D341Med (cell line): ENCODE results near the gene TCF23.

Source experiments
- DNase-seq: peaks from one replicate; pipeline ENCODE4 v3.0.0; 2012; ENCODE audit warnings: low spot score

Gene TCF23

DNA sequence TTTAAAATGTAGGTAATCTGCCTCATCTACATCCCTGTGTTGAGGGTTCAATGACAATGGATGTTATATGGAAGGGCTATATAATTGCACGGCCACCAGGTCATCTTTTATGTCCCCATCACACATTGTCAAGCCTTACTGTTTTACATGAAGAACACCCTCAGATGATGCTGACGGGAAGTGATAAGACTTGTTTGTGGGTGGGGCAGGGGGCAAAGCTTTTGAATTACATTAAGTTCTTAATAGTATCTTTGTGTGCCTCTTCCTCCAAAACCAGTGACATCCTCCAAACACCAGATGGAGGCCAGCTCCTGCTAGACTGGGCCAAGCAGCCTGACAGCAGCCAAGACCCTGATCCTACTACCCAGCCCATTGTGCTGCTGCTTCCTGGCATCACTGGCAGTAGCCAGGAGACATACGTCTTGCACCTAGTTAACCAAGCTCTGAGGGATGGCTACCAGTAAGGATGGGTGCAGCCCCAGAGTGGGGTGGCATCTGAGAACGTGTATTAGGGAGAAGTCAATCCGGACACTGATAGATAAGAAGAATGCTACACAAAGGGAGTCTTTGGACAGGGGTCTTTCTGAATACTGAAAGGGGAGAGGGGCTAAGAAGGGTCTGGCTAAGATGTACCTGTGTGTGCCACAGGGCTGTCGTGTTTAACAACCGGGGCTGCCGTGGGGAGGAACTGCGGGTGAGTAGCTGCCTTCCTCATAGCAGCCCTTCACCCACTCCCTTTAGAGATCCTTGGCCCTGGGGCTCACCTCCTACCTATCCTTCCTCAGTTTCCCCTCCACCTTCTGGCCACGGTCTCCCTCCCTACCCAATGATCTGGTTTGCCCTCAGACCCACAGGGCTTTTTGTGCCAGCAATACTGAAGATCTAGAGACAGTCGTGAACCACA is 19.9 kb upstream of the TCF23 start:
- no peak for DNase-seq

DNA sequence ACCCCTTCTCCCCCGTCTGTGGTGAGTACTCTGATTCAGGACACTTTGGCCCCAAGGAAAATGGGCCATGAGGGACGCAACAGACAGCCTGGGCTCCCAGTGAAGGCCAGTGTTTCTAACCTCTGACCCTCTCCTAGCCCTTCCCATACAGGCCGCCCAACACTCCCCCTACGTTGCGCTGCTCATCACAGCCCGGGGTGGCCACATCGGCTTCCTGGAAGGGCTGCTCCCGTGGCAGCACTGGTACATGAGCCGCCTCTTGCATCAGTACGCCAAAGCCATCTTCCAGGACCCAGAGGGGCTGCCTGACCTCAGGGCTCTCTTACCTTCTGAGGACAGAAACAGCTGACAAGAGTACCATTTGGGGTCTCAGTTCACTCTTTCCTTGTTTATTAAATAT is 18.4 kb upstream of the TCF23 start:
- no peak for DNase-seq

DNA sequence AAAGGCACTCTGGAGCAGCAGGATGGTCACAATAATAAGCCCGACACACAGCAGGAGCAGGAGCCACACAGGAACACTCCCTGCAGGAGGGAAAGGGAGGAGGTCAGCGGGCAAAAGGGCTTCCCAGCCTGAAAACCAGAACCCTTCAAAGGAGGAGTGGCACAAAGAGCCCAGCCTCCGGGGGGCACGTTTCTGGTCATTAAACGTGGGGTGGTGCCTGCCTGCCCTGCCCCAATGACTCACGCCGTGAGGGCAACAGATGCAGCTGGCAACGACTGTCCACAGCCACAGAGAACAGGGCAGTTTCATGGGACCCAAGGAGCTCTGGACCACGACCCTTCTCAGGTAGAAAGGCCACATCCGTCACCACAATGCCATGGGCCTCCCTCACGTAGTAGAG is 17.4 kb upstream of the TCF23 start:
- DNase-seq: no peak

DNA sequence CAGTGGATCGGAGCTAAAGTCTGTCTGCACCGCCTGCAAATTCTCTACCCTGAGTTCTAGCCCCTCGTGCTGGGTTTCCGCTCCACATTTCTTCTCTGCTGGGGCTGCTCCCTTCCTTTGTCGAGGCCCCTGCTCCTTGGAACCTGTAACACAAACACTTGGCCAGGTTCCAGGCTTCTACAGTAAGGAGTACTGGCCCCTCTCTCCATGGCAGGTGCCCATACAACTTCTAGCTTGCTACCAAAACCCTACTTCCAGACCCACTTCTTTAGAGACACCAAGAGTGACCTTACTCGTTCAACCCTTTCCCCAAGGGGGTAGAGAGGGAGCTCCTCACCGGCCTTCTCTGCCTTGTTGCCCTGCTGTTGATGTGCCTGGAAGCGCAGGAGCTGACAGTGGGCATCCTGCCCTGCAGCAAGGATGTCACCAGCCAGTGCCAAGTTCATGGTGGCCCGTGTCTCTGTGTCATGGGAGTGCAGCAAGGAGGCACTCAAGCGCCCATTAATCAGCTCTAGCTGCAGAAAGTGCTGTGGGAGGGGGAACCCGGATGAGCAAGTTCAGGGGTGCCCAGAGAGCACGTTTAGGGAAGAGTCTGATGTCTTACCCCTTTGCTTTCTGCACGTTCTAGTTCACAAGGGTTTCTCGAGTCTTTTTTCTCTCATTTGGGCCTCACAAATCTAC is 15.5 kb upstream of the TCF23 start:
- no peak for DNase-seq

DNA sequence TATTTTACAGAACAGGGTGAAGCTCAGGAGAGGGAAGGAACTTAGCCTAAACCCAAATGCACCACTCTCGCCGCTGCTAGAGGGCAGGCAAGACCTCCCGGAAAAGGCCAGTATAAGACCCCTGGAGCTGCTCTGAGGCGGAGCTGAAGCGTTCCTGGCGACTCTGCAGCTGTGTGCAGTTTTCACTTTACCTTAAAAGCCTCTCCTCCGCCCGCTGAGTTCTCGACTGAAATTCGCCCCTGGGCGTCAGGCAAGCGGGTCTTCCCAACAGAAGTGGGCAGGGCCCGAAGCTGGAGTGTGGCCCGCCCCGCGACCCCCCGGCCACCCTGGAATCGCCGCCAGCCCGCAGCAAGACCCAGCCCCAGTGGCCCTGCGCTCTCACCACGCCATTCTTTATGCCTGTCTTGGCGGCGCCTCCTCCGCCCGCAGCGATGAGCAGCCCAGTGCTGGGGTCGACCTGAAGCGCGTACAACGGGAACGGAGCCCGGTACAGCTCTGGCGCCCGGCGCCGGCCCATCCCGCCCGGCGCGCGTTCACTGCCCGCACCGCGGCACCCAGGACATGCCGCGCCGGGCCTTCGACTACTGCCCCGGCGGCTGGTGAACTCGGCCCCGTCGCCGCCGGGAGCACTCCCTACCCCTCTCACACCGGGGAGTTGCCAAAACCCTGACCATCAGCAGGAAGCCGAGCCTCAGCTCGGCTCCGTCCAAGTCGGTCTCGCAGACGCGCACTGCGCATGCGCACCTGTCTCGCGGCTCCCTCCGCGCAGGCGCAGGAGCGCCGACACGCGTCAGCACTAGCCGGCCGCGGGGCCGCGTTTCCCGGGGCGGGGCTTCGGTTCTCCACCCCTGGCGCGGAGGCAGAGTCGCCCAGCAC is 14.7 kb upstream of the TCF23 start, which contains the start of gene PREB:
TSS of gene PREB (minus strand) at position 732 of the 876 bp plus-strand sequence. CDS start at position 517, 215 bp downstream.
- peak; percentile 99 for DNase-seq

DNA sequence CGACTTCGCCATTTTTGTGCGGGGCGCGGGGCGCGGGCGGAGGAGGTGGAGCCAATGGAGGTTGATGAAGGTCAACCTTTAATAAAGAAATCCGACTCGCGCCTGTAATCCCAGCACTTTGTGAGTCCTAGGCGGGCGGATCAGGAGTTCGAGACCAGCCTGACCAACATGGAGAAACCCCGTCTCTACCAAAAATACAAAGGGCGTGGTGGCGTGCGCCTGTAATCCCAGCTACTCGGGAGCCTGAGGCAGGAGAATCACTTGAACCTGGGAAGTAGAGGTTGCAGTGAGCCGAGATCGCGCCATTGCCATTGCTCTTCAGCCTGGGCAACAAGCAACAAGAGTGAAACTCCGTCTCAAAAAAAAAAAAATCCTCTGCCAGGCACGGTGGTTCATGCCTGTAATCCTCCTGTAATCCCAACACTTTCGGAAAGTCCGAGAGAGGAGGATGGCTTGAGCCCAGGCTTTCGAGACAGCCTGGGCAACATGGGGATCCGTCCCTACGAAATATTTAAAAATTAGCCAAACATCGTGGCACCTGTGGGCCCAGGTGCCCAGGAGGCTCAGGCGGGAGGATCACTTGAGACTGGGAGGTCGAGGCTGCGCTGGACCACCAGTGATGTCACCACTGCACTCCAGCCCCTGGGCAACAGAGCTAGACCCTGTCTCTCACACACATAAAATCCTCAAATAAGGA is 13.9 kb upstream of the TCF23 start:
- peak; percentile 1 for DNase-seq

DNA sequence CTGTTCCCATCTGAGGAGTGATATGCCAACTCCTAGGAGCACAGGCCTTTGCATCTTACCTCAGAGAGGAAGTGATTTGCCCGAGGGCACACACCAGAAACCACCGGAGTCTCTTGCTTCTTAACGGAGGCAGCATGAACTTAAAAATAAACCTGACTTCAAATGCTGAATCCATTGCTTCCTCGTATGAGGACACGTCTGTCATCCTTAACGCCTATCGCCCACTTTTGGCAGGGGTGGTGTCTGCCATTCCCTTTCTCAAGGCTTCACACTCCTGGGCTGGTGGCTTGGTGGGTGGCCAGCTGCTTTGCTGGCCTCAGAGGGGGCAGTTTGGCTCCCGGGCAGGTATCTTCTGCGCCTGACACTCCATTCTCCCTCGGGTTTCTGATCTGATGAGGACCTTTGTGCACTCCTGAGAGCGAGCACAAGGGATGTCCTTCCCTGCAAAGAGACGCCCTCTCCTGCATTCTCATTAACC is 13.3 kb upstream of the TCF23 start:
- peak; percentile 6 for DNase-seq

DNA sequence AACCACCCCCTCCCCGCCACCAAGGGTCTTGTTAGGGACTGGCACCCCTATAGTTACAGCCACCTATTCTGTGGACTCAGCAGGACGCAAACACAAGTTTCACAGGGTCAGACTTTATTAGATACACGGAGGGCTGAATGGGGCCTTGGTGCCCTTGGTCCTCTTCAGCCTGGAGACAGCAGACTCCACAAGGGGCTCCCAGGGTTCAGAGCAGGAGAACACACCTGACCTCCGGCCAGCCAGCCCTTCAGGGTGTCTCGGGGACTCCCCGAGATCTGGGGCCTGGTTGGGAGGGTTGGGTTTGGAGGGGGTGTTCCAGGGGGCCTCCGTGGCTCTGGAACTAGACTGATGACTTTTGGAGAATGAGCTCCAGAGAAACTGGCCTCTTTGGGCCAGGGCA is 12.1 kb upstream of the TCF23 start:
- no peak for DNase-seq

DNA sequence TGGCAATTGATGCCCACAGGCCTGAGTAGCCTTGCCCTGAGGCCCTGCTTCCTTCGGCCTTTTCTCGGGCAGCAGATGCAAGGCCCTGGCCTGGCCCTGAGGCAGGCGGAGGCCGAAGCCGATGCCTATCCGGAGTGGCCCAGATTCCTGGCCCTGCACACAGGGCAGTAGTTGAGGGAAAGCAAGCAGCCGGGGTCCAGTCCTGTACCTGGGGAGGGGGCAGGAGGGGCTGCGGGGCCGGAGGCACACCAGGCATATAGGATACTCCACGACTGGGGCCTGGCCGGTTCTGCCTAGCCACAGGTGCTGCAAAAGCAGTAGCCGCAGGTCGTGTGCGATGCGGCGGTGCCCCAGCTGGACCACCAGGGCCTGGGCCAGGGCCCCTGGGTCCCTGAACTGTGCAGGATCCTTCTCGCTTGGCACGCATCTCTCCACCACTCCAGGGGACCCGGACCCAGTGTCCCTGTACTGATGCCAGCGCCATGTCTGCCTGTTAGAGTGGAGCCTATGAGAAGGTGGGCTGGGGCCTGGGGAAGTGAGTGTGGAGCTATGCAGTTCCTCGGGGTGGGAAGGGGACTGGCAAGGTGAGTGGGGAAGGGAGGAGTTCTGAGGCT is 11.4 kb upstream of the TCF23 start:
- no peak for DNase-seq

DNA sequence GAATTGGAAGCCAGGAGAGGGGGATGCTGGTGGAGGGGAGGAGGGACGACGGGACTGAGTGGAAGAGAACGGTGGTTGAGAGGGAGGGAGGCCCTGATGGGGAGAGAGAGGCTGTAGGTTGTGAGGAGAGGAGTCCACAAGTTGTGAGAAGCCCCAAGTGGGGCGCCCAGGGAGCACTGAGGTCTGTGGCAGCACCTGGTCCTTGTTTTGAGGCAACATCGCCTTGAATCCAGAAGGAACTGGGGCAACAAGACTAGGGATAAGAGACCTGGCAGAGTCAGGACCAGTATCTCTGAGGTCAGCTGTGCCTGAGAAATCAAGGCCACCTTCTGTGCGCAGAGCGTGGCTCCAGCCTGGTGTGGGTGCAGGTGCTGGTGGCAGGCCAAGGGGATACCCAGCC is 10.7 kb upstream of the TCF23 start:
- DNase-seq: no peak

DNA sequence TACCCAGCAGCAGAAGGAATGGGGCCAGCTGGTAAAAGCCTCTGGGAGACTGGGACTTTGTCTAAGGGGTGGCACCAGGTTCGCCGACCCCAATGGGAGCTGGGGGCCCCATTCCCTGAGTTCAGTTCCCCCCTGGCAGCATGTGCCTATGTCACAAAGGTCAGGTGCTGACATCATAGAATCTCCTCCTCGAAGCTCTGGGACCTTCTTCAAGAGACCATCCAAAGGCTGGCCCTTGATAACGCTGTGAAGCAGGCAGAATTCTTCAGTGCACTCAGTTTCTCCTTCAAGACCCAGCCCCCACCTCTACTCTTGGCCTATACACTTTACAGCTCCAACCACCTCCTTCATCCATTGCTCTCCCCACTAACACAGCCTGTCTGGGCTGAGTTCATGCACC is 9.5 kb upstream of the TCF23 start, which contains the start of gene PRR30:
TSS of gene PRR30 (minus strand) at position 101 of the 400 bp plus-strand sequence. CDS start 1,081 bp downstream, outside the sequence.
- no peak for DNase-seq

DNA sequence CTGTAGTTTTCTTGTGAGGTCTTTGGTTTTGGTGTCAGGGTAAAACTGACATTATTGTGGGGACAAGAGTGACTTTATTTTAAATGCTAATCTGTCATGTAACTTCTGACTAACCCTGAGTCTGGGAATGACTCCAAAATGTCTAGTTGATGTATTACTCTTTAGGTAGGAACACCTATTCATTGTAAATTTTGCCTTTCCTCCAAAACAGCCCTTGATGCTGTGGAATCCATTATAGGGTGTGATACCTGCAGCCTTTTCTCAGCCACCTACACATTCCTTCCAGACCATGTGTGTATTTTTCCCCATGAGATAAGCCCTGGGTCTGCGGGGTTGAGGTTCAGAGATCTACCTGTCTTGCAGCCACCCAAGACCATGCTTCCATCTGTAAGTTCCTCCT is 5.5 kb upstream of the TCF23 start:
- DNase-seq: no peak

DNA sequence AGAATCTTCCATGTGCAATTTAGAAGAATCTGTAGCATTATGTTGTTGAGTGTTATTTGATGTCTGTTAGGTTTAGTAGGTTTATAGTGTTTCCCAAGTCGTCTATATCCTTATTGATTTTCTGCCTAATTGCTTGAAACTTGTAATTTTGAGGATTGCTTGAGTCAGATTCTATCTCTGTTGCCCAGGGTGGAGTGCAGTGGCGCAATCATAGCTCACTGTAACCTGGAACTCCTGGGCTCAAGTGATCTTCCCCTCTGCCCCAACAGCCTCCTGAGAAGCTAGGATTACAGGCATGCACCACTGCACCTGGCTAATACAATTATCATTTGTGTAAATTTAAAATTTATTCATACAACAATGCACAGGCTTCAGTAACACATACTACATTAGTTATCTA is 3.1 kb upstream of the TCF23 start:
- DNase-seq: no peak

DNA sequence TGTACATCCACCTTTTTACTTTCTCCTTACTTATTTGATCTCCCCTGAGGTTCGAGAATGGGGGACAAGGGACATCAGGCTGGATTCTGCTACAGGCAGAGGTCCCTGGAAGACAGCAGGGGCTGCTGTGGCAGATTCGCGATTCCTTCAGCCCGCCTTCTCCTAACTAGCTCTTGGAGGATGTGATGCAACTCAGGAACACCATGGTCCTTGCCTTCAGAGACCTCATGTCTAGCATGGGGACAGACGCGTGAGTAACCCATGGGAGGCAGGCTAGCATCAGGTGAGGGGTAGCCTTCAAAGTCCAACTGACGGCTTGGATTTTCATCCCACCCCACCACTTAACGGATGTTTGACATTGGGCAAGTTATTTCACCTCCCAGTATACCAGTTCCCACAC is 869 bp upstream of the TCF23 start:
- no peak for DNase-seq

DNA sequence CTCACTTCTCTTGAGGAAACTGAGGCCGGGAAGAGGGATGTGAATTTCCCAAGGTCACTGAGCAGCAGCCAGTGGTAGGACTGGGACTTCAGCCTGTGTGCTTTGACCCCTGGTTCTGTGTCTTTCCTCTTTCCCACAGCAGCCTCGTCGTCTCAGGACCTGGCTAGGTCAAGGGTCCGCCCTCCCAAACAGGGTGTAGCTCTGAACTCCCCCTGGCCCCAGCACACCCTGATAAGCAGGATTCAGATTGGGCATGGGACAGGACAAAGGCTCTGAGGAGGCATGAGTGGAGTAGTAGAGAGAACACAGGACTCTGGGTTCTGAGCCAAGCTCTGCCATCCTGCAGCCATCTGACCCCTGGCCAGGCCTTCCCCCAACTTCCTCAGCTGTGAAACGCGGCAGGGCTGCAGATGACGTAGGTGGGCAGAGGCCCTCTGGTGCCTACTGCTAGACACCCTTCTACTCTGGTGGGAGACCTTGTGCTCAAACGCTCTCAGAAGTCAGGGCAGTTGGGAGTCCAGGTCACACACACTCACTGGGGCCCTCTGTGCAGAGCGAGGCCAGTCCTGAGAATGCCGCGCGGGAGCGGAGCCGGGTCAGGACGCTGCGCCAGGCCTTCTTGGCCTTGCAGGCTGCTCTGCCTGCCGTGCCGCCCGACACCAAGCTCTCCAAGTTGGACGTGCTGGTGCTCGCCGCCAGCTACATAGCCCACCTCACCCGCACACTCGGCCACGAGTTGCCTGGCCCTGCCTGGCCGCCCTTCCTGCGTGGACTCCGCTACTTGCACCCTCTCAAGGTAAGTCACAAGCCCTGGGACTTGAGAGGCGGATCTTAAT is 984 bp downstream of the TCF23 start:
- no peak for DNase-seq

DNA sequence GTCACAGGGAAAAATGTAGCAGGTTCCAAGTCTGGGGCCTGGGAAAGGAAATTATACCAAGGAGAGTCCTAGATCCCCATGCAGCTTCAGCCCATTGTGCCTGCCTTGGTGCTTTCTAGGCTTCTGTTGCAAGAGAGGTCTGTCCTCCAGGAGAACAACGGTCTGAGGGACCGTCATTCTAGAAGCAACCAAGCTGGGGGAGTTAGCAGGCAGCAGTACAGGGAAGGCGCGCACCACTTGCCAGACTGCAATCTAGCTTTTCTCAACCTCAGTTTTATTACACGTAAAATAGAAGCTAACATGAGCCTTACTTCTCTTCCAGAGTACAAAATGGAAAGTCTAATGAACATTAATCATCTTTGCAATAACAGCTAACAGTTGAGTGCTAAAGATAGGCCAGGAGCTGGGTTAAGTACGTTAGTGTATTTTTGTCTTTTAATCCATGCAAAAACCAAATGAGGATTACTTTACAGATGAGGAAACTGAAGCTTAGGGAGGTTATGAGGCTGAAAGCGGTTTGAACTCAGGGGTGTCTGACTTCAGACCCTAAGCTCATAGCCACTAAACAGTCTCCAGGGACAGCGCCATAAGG is 1.9 kb downstream of the TCF23 start:
- DNase-seq: no peak

DNA sequence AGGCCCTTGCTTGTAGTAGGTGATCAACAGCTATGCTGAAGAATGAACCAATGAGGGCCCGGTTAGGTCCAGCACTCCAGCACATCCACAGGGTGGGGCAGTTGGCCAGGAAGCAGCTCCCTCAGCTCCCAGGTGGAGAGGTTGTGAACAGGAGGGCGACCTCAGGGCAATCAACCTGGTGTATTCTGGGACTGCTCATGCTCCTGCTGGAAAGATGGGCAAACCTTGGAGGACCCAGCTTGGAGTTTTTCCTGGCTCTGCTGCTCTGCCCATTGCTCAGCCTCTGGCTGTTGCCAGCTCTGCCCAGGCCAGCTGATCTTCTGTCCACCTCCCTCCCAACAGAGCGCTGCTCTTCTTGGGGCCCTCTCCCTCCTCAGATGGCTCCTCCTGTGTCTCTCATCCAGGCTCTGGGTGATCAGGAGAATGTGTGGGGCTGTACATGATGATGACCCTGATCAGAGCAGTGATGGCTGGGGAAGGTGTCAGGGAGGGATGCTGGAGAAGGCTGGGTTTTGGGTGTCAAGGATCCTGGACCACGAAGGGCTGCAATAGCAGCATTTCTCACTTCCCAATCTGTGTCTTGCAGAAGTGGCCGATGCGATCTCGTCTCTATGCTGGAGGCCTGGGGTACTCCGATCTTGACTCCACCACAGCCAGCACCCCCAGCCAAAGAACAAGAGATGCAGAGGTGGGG is 3.4 kb downstream of the TCF23 start:
- no peak for DNase-seq

DNA sequence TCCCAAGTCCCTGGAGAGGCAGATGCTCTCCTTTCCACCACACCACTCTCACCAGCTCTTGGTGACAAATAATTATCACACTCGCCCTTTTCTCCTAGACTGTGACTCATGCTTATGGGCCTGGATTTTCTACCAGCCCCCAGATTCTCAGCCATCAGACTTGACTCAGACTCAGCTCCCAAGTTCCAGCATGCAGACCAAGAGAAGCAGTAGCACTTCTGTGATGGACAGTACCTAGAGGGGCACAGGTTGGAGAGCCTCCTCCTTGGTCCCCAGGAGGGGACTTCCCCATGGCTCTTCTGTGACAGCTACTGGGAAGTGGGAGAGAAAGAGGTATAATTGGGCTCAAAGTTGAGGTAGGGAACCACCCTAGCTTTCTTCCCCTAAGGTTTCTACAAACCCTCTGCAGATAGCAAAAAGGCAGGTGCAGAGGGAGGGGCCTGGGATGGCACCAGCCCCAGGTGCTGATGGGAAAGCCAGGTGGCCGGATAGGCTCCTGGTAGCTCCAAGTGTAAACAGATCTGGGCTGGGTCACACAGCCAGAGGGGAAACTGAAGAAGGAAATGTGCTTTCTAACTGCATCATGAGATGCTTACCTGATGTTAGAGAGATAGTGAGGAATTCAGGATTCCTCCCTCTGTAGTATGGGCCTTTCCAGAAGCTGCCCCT is 4.1 kb downstream of the TCF23 start:
- no peak for DNase-seq

DNA sequence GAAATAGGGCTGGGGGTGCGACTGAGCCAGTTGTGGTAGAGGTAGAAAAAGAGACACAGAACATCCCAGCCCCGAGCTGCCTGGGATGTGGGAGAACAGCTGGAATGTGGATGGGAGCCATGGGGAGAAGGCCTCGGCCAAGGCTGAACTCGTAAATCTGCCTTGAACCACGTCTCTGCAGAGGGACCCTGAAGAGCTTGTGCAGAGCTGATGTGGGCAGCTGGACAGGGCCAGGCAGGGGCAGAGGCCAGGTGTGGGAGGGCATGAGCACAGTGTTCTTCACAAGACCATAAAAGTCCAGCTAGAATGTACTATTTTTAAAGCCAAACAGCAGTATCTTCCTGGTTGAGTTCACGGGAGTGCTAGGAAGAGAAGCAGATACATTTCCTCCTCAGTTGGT is 5.7 kb downstream of the TCF23 start:
- no peak for DNase-seq
